HepG2 (cell line): Measurements from ENCODE around the gene F12. TPM values are rescaled to one million over a fixed set of nuclear protein-coding genes. Genes with fewer than 3 reads are reported as not detected.

Source experiments
- ATAC-seq: fragments of 200-7000 bp; cut with Tn5 transposase; 3 replicates; pipeline ENCODE4 v1.9.1; 2020; ENCODE audit warnings: mild to moderate bottlenecking, moderate library complexity
- BruUV-seq: library from RNA; stranded (reverse); fragments of 400-500 nt; replicated peaks from 2 replicates; lab custom pipeline; 2021; lab: Mats Ljungman, UMichigan
- CTCF ChIA-PET: fragments of 300-600 bp; formaldehyde crosslinking; extraction: SDS; loops from one replicate; lab custom pipeline; 2021; ENCODE audit warnings: low total read pairs, inconsistent platforms, low intra/inter-chr PET ratio; lab: Yijun Ruan, JAX
- POLR2A ChIA-PET: fragments of 350-600 bp; sonication (Branson Sonifier 250); formaldehyde crosslinking; loops from one replicate; lab custom pipeline; 2020; ENCODE audit warnings: antibody characterized with exemption, inconsistent platforms; lab: Yijun Ruan, JAX
- DNase-seq: peaks from one replicate; pipeline ENCODE4 v3.0.0-alpha.2; 2015; ENCODE audit warnings: low spot score
- FAIRE-seq: peaks from 3 replicates; lab custom pipeline; 2011; peaks lifted over from hg19 to GRCh38; lab: Jason Lieb, UNC
- H2AFZ ChIP-seq: one replicate; pipeline ENCODE4 v1.6.1; 2011; ENCODE audit warnings: low read length, inconsistent platforms
- H3K27ac ChIP-seq: fragments of 300-600 bp; 3 replicates; pipeline ENCODE4 v1.8.0; 2011; ENCODE audit warnings: mixed run types, mild to moderate bottlenecking, mixed read lengths, low read length, inconsistent platforms; ENCODE audit not compliant: insufficient read depth; ENCODE audit errors: extremely low read length
- H3K27me3 ChIP-seq, 2 experiments: fragments of 200-600 bp in 1 of 2; 2 replicates in 1 of 2; 3 replicates in 1 of 2; pipeline versions ENCODE4 v1.6.0 to v1.8.0; 2011; ENCODE audit warnings: low read length in 2 of 2, mild to moderate bottlenecking in 2 of 2, moderate library complexity in 2 of 2, inconsistent platforms in 1 of 2; ENCODE audit not compliant: insufficient read depth in 2 of 2, control insufficient read depth in 1 of 2
- H3K36me3 ChIP-seq, 2 experiments: fragments of 200-600 bp in 1 of 2; replicated peaks in 1 of 2; 2 replicates in 1 of 2; 3 replicates in 1 of 2; pipeline versions ENCODE4 v1.5.1 to v1.8.0; 2011; ENCODE audit warnings: low read length in 2 of 2, inconsistent platforms in 1 of 2; ENCODE audit not compliant: insufficient read depth in 2 of 2, control insufficient read depth in 1 of 2
- H3K4me1 ChIP-seq: 2 replicates; pipeline ENCODE4 v1.5.1; 2012; ENCODE audit warnings: low read length, inconsistent platforms; ENCODE audit not compliant: insufficient read depth
- H3K4me2 ChIP-seq: 2 replicates; pipeline ENCODE4 v1.6.0; 2011; ENCODE audit warnings: low read depth, low read length, inconsistent platforms
- H3K4me3 ChIP-seq, 3 experiments: fragments of 200-600 bp in 1 of 3; sonication (generic), shearing (Covaris generic) in 1 of 3; replicated peaks in 1 of 3; 2 replicates each; pipeline ENCODE4 v1.5.1; 2011 to 2016; ENCODE audit warnings: low read length in 3 of 3, inconsistent platforms in 2 of 3, low read depth in 2 of 3, mild to moderate bottlenecking in 2 of 3, control low read depth in 1 of 3, mixed read lengths in 1 of 3; ENCODE audit not compliant: insufficient read depth in 1 of 3
- H3K79me2 ChIP-seq: one replicate; pipeline ENCODE4 v1.6.1; 2011; ENCODE audit warnings: low read length, inconsistent platforms; ENCODE audit not compliant: insufficient read depth
- H3K9ac ChIP-seq: 2 replicates; pipeline ENCODE4 v1.6.0; 2011; ENCODE audit warnings: mild to moderate bottlenecking, low read depth, low read length, inconsistent platforms; ENCODE audit not compliant: insufficient read depth
- H3K9me3 ChIP-seq: 2 replicates; pipeline ENCODE4 v1.5.1; 2012; ENCODE audit warnings: mild to moderate bottlenecking, low read length
- H4K20me1 ChIP-seq: 2 replicates; pipeline ENCODE4 v1.6.0; 2011; ENCODE audit warnings: inconsistent platforms, mild to moderate bottlenecking, low read length, moderate library complexity; ENCODE audit not compliant: insufficient read depth
- AGO1 ChIP-seq: fragments of 200-400 bp; formaldehyde crosslinking; IDR thresholded peaks from 2 replicates; pipeline ENCODE4 v1.6.1; 2017; ENCODE audit warnings: mild to moderate bottlenecking, low read depth, low read length, moderate library complexity; ENCODE audit not compliant: poor library complexity, severe bottlenecking
- AGO2 ChIP-seq: fragments of 200-400 bp; formaldehyde crosslinking; optimal IDR thresholded peaks from 2 replicates; pipeline ENCODE3; 2017; ENCODE audit warnings: mild to moderate bottlenecking, low read depth, low read length, moderate library complexity
- AKAP8 ChIP-seq: sonication (generic); formaldehyde crosslinking; IDR thresholded peaks from 2 replicates; pipeline ENCODE4 v1.5.1; 2020; ENCODE audit warnings: mild to moderate bottlenecking, missing genetic modification reagents
- CEBPG ChIP-seq: IDR thresholded peaks from 2 replicates; pipeline ENCODE4 v1.6.1; 2016
- CREB3 ChIP-seq: sonication (generic); formaldehyde crosslinking; IDR thresholded peaks from 2 replicates; pipeline ENCODE4 v1.5.0; 2020; ENCODE audit warnings: missing genetic modification reagents
- JARID2 ChIP-seq: sonication (generic); formaldehyde crosslinking; IDR thresholded peaks from 2 replicates; pipeline ENCODE4 v1.8.1; 2023; ENCODE audit warnings: missing genetic modification reagents, inconsistent platforms; ENCODE audit not compliant: insufficient replicate concordance
- ONECUT2 ChIP-seq: sonication (generic); formaldehyde crosslinking; IDR thresholded peaks from 2 replicates; pipeline ENCODE4 v1.4.0; 2020; ENCODE audit warnings: missing genetic modification reagents
- RBFOX2 ChIP-seq: fragments of 200-400 bp; formaldehyde crosslinking; IDR thresholded peaks from 2 replicates; pipeline ENCODE4 v1.6.1; 2017; ENCODE audit warnings: low read depth, mild to moderate bottlenecking, low read length
- RBM22 ChIP-seq: fragments of 200-400 bp; formaldehyde crosslinking; optimal IDR thresholded peaks from 2 replicates; pipeline ENCODE3; 2017; ENCODE audit warnings: mild to moderate bottlenecking, low read length, moderate library complexity
- TSC22D2 ChIP-seq: sonication (generic); formaldehyde crosslinking; IDR thresholded peaks from 2 replicates; pipeline ENCODE4 v1.5.1; 2020; ENCODE audit warnings: missing genetic modification reagents, mild to moderate bottlenecking, borderline replicate concordance
- ZNF12 ChIP-seq: sonication (generic); formaldehyde crosslinking; IDR thresholded peaks from 2 replicates; pipeline ENCODE4 v1.5.0; 2020; ENCODE audit warnings: missing genetic modification reagents
- ZNF24 ChIP-seq: fragments of 450-650 bp; IDR thresholded peaks from 2 replicates; pipeline ENCODE4 v1.6.1; 2017; ENCODE audit warnings: antibody characterized with exemption, mild to moderate bottlenecking
- WGBS: methylation state at CpG from one replicate; pipeline ENCODE4 v1.1.6; 2017; ENCODE audit warnings: low lambda C conversion rate; 5-methylcytosine and 5-hydroxymethylcytosine counted together
- in situ Hi-C: cut with HindIII; loops from 2 replicates; pipeline ENCODE4 v1.10.0; 2017; ENCODE audit warnings: low pct_unique_long_range_greater_than_20kb; ENCODE audit not compliant: extremely low pct_ligation_motif_present
- intact Hi-C: fragments of 100-400 bp; cut with micrococcal nuclease; formaldehyde crosslinking; loops from one replicate; pipeline ENCODE4 v1.10.0; 2022; ENCODE audit not compliant: unreplicated experiment
- polyA plus RNA-seq, 8 experiments: library from polyadenylated mRNA; depleted of rRNA in 3 of 8; stranded (reverse) in 7 of 8; unstranded in 1 of 8; fragments of >200 nt; fragmentation: Illumina TruSeq in 4 of 8; extraction: Trizol in 4 of 8; gene quantifications; 2 replicates each; pipeline versions ENCODE4 v1.2.1 to v1.2.3, GENCODE V29; 2011 to 2016; ENCODE audit warnings: low read depth in 4 of 8, missing spikeins in 1 of 8, mixed read lengths in 1 of 8; ENCODE audit not compliant: insufficient read depth in 1 of 8
- total RNA-seq, 5 experiments: library from RNA; depleted of rRNA; stranded (reverse); fragments of >200 nt; fragmentation: Illumina TruSeq; extraction: Trizol; gene quantifications; 2 replicates each; pipeline ENCODE4 v1.2.3, GENCODE V29; 2016; ENCODE audit warnings: low read depth in 1 of 5
- TF ChIP-seq, protein P1 (sequence below): sonication (generic); formaldehyde crosslinking; IDR thresholded peaks from 2 replicates; pipeline ENCODE4 v1.5.0; 2020; ENCODE audit warnings: missing genetic modification reagents

F12 gene
- total and polyA plus RNA-seq, 2 of the 13 experiments (the other 11 are each of a cell fraction or from before 2014, with no cell fraction given), result 2.5 to 3.0 TPM

DNA sequence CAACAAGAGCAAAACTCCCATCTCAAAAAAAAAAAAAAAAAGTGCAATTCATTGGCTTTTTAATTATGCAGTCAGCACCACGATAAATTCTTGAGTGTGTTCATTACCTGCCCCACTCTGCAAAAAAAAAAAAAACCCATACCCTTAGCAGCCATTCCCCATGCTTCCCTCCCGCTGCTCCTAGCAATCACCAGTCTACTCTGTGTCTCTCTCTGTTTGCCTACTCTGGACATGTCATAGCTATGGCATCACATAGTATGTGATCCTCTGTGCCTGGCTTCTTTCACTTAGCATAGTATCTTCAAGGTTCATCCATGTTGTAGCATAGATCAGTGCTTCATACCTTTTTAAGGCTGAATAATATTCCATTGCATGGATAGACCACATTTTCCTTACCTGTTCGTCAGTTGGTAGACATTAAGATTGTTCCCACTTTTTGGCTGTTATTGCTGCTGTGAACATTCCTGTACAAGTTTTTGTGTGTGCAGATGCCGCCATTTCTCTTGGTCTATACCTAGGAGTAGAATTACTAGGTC lies 30.2 kb upstream of the F12 start:
- Histone ChIP-seq H3K27ac (no peak overlapping the region), H3K36me3 (peaks cover 8 to 17% of the 10 kb centered on the region in 2 experiments; a peak in 4 of 5 replicates), H3K4me3 (no peak overlapping the region), H3K4me1 (peaks cover 30% of the 10 kb centered on the region), H2AFZ (no peak overlapping the region), H3K4me2 (no peak overlapping the region), H3K9me3 (no peaks in the 10 kb centered on the region), H3K27me3 (no peaks in the 10 kb centered on the region), H3K9ac (no peak overlapping the region), H3K79me2 (no peaks in the 10 kb centered on the region), H4K20me1 (peaks cover under 1% of the 10 kb centered on the region; the same call in 1 of the 2 replicates)
- intact Hi-C loops, result no loop called here
- TF ChIP-seq CREB3 (no peak), RBM22 (peak; percentile 64), ZNF24 (no peak), ZNF12 (CRISPR knock-in tag) (0 out of 2 replicates have a peak, but pooled peaks have one; percentile 53), CEBPG (CRISPR knock-in tag) (no peak)
- BruUV-seq, result no TSS peak
- CTCF ChIA-PET, result no interaction called here
- POLR2A ChIA-PET, result interaction anchor here (0.8 kb wide), 1 partner anchor 8 kb away, joined by 3 read pairs; no protein-coding TSS in a partner anchor
- no peak for DNase-seq
- WGBS, result 99% methylated on average over 4 of the region's 4 CpGs
- no peak for FAIRE-seq
- in situ Hi-C loops, result no loop called here
- ATAC-seq, result no peak

DNA sequence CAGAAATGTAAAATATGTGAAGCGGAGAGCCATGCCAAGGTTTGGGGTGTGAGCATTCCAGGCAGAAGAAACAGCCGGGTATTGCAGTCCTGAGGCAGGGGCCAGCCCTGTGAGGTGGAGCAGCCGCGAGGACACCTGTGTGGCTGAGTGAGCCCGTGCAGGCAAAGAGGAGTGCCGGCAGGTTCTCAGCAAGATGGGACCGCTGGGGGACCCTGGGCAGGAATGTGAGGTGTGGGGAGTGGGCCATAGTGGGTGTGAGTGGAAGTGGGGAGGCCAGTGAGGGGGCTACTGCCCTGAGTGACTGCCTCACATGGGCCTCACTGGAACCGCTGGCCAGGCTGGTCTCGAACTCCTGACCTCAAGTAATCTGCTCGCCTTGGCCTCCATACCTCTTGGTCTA lies 29.1 kb upstream of the F12 start:
- no peak for ATAC-seq
- H3K4me2 ChIP-seq, result no peak overlapping the region

More for the DNA sequence above, 29.1 kb upstream of the F12 start:
- no peak for FAIRE-seq
- Histone ChIP-seq H3K27me3 (no peaks in the 10 kb centered on the region), H3K9ac (no peak overlapping the region), H3K9me3 (no peaks in the 10 kb centered on the region), H3K27ac (no peak overlapping the region), H3K79me2 (no peaks in the 10 kb centered on the region), H3K36me3 (peaks cover 14 to 23% of the 10 kb centered on the region in 2 experiments; a peak in 4 of 5 replicates), H2AFZ (no peak overlapping the region), H4K20me1 (no peaks in the 10 kb centered on the region), H3K4me3 (no peak overlapping the region), H3K4me1 (peaks cover 35% of the 10 kb centered on the region)
- CTCF ChIA-PET, result no interaction called here
- WGBS, result 98% methylated on average over 10 of the region's 10 CpGs
- in situ Hi-C loops, result no loop called here
- TF ChIP-seq AGO2 (peak; percentile 93), RBFOX2 (peak; percentile 53; the same call in 1 of the 2 replicates), AKAP8 (CRISPR knock-in tag) (no peak), JARID2 (CRISPR knock-in tag) (no peak), ONECUT2 (CRISPR knock-in tag) (no peak), TSC22D2 (CRISPR knock-in tag) (no peak), AGO1 (peak; percentile 27)
- TF ChIP-seq, protein P1, sequence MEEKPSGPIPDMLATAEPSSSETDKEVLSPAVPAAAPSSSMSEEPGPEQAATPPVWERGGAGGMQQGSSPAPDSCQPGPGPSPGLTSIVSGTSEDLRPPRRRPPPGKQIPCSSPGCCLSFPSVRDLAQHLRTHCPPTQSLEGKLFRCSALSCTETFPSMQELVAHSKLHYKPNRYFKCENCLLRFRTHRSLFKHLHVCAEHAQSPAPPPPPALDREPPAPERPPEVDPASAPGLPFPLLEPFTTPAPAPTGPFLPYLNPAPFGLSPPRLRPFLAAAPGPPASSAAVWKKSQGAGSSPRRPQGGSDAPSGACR, result no peak
- DNase-seq, result no peak
- POLR2A ChIA-PET, result interaction anchor here (1.3 to 2.6 kb wide), 2 partner anchors 9 to 12 kb away, joined by 3 to 6 read pairs; partner anchors contain the start of gene GRK6
- intact Hi-C loops, result no loop called here
- no TSS peak for BruUV-seq
